GM12864 (cell line): ENCODE results near the gene OPCML.

ENCODE experiments used
- DNase-seq: peaks from one replicate; pipeline ENCODE4 v3.0.0-alpha.2; 2011; ENCODE audit warnings: low read depth
- H3K4me3 ChIP-seq: 2 replicates; pipeline ENCODE4 v1.5.1; 2011; ENCODE audit warnings: mild to moderate bottlenecking, low read depth, low read length, control low read depth
- TF ChIP-seq, protein P1 (sequence below): IDR thresholded peaks from 2 replicates; pipeline ENCODE4 v1.5.1; 2011; ENCODE audit warnings: low read depth, mild to moderate bottlenecking, moderate library complexity, low read length, control low read depth, inconsistent platforms; ENCODE audit errors: missing control alignments

OPCML gene

DNA sequence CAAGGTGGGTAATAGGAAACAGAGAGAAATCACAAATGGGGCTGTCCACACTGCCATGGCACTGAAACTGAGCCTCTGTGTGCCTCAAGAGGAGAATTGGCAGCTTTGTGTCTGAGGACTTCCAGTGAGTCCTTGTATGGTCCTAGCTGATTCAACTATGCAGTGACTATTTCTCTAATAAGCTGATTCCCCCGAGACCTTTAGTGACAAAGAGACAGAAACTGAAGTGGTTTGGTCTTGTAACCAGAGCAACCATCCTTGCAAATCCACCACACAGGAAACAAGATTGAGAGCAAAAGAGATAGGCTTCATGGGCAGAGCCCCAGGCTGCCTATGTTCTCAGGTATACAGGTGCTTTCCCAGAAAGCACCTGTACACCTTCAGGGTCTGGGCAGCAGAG, 1123.4 kb downstream of the OPCML start:
- peak; percentile 12 for DNase-seq
- TF ChIP-seq, protein P1, sequence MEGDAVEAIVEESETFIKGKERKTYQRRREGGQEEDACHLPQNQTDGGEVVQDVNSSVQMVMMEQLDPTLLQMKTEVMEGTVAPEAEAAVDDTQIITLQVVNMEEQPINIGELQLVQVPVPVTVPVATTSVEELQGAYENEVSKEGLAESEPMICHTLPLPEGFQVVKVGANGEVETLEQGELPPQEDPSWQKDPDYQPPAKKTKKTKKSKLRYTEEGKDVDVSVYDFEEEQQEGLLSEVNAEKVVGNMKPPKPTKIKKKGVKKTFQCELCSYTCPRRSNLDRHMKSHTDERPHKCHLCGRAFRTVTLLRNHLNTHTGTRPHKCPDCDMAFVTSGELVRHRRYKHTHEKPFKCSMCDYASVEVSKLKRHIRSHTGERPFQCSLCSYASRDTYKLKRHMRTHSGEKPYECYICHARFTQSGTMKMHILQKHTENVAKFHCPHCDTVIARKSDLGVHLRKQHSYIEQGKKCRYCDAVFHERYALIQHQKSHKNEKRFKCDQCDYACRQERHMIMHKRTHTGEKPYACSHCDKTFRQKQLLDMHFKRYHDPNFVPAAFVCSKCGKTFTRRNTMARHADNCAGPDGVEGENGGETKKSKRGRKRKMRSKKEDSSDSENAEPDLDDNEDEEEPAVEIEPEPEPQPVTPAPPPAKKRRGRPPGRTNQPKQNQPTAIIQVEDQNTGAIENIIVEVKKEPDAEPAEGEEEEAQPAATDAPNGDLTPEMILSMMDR: no peak
- no peak overlapping the region for H3K4me3 ChIP-seq

DNA sequence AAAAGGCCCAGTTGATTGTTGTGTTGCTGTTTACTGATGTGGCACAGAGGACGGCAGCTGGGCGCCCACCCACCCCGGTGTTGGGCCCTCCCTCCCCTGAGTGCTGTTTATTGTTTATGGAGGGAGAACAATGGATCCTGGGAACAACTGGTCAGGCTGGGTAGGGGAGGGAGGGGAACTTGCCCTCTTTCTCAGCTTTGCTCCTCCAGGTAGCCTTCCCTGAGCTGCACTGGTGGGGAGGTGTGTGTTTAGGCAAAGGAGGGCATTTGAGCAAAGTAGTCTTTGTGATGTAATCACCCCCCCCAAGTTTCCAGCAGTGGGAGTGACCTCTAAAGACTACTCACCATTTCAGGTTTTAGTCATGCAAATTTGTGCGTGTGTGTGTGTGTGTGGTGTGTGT, 1126.6 kb downstream of the OPCML start:
- no peak overlapping the region for H3K4me3 ChIP-seq
- DNase-seq: no peak

DNA sequence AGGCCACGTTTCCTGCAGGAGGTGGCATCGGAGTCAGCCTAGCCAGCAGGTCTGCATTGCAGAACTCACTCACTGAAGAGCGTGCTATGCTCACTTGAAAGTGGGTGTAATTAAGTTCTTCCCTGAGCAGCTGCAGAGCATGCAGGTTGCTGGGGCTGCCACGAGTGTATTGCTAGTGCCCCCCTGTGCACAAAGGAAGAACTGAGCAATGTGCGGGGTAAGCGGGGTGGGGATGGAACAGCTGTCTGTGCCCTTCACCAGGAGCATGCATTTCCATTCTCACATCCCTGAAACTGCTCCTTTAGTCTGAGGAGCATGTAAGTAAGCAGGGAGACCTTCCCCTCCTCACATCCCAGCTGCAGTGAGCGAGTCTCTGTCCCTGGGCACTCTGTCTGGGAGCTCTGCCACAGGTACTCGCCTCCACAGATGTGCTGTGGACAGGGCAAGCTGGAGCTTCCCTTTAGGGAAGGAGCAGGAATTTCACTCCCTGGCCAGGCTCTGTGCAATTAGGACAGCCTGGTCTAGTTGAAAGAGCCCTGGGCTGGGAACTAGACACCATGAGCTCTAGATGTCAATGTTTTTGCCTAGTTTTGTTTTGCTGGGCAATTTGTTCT, 1130.1 kb downstream of the OPCML start:
- TF ChIP-seq, protein P1: peak; percentile 89
- DNase-seq: peak; percentile 53
- H3K4me3 ChIP-seq: no peak overlapping the region

More for the DNA sequence above, 1126.6 kb downstream of the OPCML start:
- TF ChIP-seq, protein P1: no peak

DNA sequence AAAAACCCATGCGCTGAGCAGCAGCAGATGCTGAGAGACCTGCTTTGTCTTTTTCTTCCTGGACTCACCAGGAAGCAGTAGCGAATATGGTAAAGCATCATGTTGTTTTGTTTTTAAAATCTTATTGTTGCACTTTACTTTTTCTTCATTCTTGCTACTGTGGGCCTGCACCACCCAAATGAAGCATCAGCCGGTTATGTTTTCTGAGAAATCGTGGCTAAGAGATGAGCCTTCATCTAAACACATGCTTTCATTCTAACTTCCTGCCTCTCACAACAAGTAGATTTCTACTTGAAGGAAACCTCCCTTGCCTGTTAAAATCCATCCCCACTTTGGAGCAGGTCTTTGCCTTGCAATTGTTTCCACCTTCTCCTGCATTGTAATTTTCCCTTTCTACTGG, 1136.0 kb downstream of the OPCML start:
- H3K4me3 ChIP-seq: no peak overlapping the region
- no peak for DNase-seq
- TF ChIP-seq, protein P1: no peak

DNA sequence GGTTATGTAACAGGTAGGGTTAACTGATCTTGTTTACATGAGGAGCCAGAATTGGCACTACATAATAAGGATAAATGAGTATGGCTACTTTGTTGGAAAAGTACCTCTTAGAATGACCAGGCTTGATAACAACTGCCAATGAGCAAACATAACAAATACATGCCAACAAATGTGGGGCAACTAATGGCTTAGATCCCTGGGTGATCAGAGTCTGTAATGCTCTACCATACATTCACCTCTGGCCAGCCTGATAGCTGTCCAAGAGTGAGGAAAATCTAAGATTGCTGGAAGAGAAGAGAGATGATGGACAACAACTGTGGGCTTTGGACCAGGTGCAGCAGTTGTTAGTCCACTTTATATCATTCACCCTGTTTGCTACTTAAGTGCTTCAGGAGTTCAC, 1136.9 kb downstream of the OPCML start:
- TF ChIP-seq, protein P1: no peak
- DNase-seq: no peak
- no peak overlapping the region for H3K4me3 ChIP-seq

DNA sequence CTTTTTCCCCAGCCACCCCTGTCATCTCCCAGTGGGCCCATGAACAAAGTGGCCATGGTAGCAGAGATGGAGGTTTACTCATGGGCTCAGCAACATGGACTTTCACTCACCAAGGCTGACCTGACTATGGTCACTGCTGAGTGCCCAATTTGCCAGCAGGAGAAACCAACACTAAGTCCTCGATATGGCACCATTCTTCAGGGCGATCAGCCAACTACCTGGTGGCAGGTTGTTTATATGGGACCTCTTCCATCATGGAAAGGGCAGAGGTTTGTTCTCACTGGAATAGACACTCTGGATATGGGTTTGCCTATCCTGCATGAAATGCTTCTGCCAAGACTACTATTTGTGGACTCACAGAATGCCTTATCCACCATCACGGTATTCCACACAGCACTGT, 1152.8 kb downstream of the OPCML start:
- DNase-seq: no peak
- TF ChIP-seq, protein P1: no peak
- no peak overlapping the region for H3K4me3 ChIP-seq
